GM12878 (cell line): ENCODE measurements around the gene CCDC51.

ENCODE experiments used
- BHLHE40 ChIP-seq, 2 experiments: fragments of 450-650 bp in 1 of 2; IDR thresholded peaks; 2 replicates each; pipeline ENCODE4 v1.6.1; 2011 to 2017; ENCODE audit warnings: low read depth in 2 of 2, borderline replicate concordance in 1 of 2, improper control_type of control experiment in 1 of 2, low read length in 1 of 2, mild to moderate bottlenecking in 1 of 2
- CTCF ChIP-seq, 3 experiments: IDR thresholded peaks in 2 of 3; conservative IDR thresholded peaks in 1 of 3; 2 replicates each; pipeline ENCODE4 v1.5.1; 2011; ENCODE audit warnings: low read depth in 3 of 3, low read length in 3 of 3, mild to moderate bottlenecking in 3 of 3, control low read depth in 2 of 3, moderate library complexity in 2 of 3, inconsistent platforms in 1 of 3, mixed read lengths in 1 of 3; ENCODE audit not compliant: control insufficient read depth in 2 of 3, insufficient read depth in 1 of 3; ENCODE audit errors: extremely low read depth in 1 of 3
- ELK1 ChIP-seq: IDR thresholded peaks from 2 replicates; pipeline ENCODE4 v1.6.1; 2012; ENCODE audit warnings: low read depth, low read length, improper control_type of control experiment
- HDAC6 ChIP-seq: fragments of 200-600 bp; sonication (generic); IDR thresholded peaks from one replicate; pipeline ENCODE4 v1.8.0; 2017; ENCODE audit warnings: antibody characterized with exemption; ENCODE audit not compliant: unreplicated experiment
- HDGF ChIP-seq: fragments of 450-650 bp; IDR thresholded peaks from 2 replicates; pipeline ENCODE4 v1.6.1; 2016; ENCODE audit warnings: antibody characterized with exemption
- POLR2AphosphoS2 ChIP-seq: IDR thresholded peaks from 2 replicates; pipeline ENCODE4 v1.6.1; 2011; ENCODE audit warnings: low read depth, mild to moderate bottlenecking, low read length, improper control_type of control experiment, moderate library complexity
- RAD21 ChIP-seq: IDR thresholded peaks from 2 replicates; pipeline ENCODE4 v1.6.1; 2011; ENCODE audit warnings: mild to moderate bottlenecking, low read depth, low read length, moderate library complexity; ENCODE audit not compliant: insufficient read depth
- REST ChIP-seq: IDR thresholded peaks from 2 replicates; pipeline ENCODE4 v1.6.1; 2012; ENCODE audit warnings: mild to moderate bottlenecking, low read depth, low read length
- ZNF274 ChIP-seq: IDR thresholded peaks from one replicate; pipeline ENCODE4 v1.8.0; 2011; ENCODE audit not compliant: insufficient read length, insufficient read depth

- TF ChIP-seq ELK1 (no peak), REST (no peak), RAD21 (no peak), HDGF (no peak), POLR2AphosphoS2 (no peak), CTCF (IDR thresholded peaks at IDR 0.05 in 2 of 3, conservative IDR thresholded peaks at IDR 0.05 in 1 of 3; ENCODE audit: control insufficient read depth in 2 of 3, extremely low read depth in 1 of 3, insufficient read depth in 1 of 3, low read depth in 3 of 3, low read length in 3 of 3) (no peak), ZNF274 (no peak), HDAC6 (no peak), BHLHE40 (IDR thresholded peaks at IDR 0.05; ENCODE audit: borderline replicate concordance in 1 of 2, low read depth in 2 of 2, low read length in 1 of 2) (no peak)
These were observed 36.1 kb downstream of the CCDC51 start for GRCh38 chr3:48403533-48404439.
